ENCODE measurements around the gene SMG6.

- TF ChIP-seq POLR2A (IDR thresholded peaks at IDR 0.05; ENCODE audit: low read depth, low read length) (no peak), USF2 (IDR thresholded peaks at IDR 0.05; ENCODE audit: low read depth, low read length) (no peak), CTCF (conservative IDR thresholded peaks at IDR 0.05; ENCODE audit: low read depth, low read length) (no peak), MAFK (IDR thresholded peaks at IDR 0.05; ENCODE audit: low read depth, low read length) (no peak), ELK1 (IDR thresholded peaks at IDR 0.05; ENCODE audit: borderline replicate concordance, low read depth, low read length) (no peak), RAD21 (IDR thresholded peaks at IDR 0.05; ENCODE audit: low read length) (no peak), MXI1 (IDR thresholded peaks at IDR 0.05; ENCODE audit: borderline replicate concordance, low read depth, low read length) (no peak), BHLHE40 (IDR thresholded peaks at IDR 0.05; ENCODE audit: low read depth, low read length) (no peak), FOS (IDR thresholded peaks at IDR 0.05; ENCODE audit: low read depth, low read length) (no peak)
Observed at GRCh38 chr17:2235792-2236366, 67.7 kb downstream of the SMG6 start.
